GM12891 (cell line): ENCODE results near the gene TPK1.

ENCODE experiments used
- POLR2A ChIP-seq: IDR thresholded peaks from 2 replicates; pipeline ENCODE4 v1.6.1; 2011; ENCODE audit warnings: low read depth, low read length, control low read depth
- POLR2AphosphoS5 ChIP-seq: IDR thresholded peaks from 2 replicates; pipeline ENCODE4 v1.6.1; 2011; ENCODE audit warnings: low read depth, low read length, control low read depth
- POU2F2 ChIP-seq: IDR thresholded peaks from 2 replicates; pipeline ENCODE4 v1.6.1; 2011; ENCODE audit warnings: low read depth, mild to moderate bottlenecking, control low read depth, low read length, moderate library complexity
- TAF1 ChIP-seq: IDR thresholded peaks from 2 replicates; pipeline ENCODE4 v1.6.1; 2011; ENCODE audit warnings: low read depth, low read length, control low read depth

GRCh38 chr7:144410441-144410840 is 425.4 kb downstream of the TPK1 start:
- TF ChIP-seq POLR2A (no peak), POLR2AphosphoS5 (no peak), POU2F2 (no peak), TAF1 (no peak)
